HK-2 (cell line): ENCODE measurements around the gene MECR.
"Not testable (repeated sequence)": the region's sequence is repeated elsewhere in the genome, so short reads cannot be mapped to it uniquely, and the experiment has no call there.

Experiments used
- DNase-seq: peaks from one replicate; pipeline ENCODE4 v3.0.0-alpha.2; 2018; ENCODE audit not compliant: unreplicated experiment

MECR gene

DNA sequence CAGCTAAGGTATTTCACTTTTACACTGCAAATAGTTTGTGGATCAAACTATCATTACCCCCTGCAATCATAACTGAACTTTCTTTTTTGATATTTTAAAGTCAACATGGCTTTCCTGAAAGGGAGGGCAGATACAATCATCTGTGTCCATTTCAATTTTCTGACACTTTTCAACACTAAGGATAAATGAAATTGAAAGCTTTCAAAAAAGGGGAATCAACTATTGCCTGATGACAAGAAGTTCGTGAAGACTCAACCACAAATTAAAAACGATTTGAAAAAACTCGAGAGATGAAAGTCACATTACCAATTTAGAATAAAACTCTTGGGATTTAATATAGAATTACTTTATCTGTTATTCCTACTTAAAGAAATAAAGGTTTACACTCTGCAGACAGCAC lies 60.8 kb downstream of the MECR start:
- DNase-seq, result no peak

DNA sequence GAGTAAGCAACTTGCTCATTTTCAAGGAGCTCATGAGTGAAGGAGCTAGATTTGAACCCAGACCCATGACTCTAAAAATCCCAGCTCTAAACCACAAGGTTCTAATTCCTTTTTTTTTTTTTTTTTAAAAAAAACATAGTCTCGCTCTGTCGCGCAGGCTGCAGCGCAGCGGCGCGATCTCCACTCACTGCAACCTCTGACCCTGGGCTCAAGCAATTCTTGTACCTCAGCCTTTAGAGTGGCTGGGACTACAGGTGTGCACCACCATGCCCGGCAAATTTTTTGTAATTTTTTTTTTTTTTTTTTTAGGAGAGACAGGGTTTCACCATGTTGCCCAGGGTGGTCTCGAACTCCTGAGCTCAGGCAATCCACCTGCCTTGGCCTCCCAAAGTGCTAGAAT lies 62.8 kb downstream of the MECR start:
- DNase-seq, result no peak

GRCh38 chr1:29166291-29166878 lies 64.3 kb downstream of the MECR start:
- DNase-seq, result no peak

DNA sequence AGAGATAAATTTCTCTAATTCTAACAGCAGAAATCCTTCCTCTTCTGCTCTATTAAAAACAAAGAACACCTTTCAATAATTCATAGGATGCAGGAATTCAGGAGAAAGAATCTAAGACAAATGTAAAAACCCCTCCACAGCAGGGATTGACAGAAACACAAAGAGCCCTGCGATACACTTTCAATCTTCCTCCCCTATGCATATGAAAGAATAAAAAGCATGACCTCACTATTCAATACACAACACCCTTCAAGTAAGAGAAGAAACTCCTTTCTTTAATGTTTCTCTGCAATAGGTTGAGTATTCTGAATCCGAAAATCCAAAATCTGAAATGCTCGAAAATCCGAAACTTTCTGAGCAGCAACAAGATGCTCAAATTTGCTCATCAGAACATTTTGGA lies 66.1 kb downstream of the MECR start:
- DNase-seq, result no peak

DNA sequence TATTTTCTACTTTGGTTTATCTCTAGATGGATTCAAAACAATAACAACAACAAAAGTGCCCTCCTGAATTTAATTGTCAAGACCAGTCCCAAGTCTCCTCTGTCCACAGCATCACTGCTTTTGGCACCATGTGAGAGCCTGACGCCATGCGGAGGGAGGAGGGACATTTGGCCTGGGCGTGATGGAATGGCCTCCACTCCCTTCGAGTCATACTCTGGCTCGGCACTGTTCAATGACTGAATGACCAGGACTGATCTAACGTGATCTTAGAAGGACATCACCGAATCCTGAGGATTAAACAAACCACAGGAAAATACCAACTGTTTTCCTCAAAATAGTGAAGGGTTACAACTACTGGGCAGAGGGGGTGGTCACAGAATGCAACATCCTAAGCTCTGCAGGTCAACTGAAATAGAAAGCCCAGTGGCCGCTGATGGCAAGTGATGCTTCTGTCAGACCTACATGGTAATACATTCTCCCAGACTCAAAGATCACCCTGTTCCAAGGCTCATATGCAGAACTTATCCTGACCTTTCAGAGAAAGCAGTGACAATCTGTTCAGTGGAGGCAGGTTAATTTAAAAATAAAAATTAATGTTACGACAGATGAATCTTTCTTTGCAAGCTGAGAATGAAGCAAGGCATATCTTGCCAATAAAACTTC lies 68.1 kb downstream of the MECR start:
- no peak for DNase-seq

DNA sequence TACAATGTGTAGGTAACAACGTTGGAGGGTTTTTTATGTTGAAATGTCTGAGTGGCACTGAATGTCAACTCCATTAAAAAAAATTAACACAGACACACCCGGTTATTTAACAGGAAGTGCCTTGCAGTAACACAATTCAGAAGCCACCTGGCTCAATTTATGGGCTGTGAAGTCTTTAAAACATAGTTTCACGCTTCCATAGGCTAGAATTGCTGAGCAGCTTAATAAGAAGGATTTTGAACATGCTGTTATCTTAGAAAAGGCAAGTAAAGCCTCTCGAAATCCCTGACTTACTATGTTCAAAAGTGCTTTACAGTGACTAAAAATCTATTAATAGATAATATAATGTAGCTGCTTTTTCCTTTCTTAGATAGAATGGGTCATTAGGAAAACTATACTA lies 68.7 kb downstream of the MECR start:
- DNase-seq, result no peak

GRCh38 chr1:29159773-29160172 lies 71.0 kb downstream of the MECR start:
- DNase-seq, result no peak

- DNase-seq, result no peak
These were observed 73.5 kb downstream of the MECR start for GRCh38 chr1:29157269-29157601.

- DNase-seq, result no peak
These were observed 74.0 kb downstream of the MECR start for GRCh38 chr1:29156543-29157268.

DNA sequence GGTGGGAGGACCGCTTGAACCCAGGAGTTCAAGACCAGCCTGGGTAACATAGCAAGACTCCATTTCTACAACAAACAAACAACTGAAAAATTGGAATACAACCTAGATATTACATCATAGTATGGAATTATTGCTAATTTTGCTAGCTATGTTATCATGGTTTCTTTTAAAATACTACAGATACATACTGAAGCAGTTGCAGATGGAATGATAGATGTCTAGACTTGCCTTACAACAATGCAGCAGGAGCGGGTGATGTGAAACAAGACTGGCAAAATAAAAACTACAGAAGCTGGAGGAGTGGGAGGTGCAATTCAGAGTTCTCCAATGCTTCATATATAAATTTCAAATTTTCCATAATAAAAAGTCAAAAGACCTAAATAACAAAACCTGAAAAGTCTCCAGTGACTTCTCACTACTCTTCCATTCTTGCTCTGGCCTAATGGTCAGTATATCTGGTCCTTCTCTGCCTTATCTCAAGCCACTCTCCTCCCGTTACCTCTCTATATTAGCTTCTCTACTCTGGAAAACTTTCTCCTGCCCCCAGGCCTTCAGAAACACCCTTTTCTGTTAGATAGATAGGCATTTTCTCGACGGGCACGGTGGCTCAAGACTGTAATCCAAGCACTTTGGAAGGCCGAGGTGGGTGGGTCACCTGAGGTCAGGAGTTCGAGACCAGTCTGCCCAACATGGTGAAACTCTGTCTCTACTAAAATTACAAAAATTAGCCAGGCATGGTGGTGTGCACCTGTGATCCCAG lies 78.5 kb downstream of the MECR start:
- DNase-seq, result no peak

- not testable (repeated sequence) for DNase-seq
These were observed 80.4 kb downstream of the MECR start for GRCh38 chr1:29150346-29150745.

- no peak for DNase-seq
These were observed 81.9 kb downstream of the MECR start for GRCh38 chr1:29148656-29149491.

DNA sequence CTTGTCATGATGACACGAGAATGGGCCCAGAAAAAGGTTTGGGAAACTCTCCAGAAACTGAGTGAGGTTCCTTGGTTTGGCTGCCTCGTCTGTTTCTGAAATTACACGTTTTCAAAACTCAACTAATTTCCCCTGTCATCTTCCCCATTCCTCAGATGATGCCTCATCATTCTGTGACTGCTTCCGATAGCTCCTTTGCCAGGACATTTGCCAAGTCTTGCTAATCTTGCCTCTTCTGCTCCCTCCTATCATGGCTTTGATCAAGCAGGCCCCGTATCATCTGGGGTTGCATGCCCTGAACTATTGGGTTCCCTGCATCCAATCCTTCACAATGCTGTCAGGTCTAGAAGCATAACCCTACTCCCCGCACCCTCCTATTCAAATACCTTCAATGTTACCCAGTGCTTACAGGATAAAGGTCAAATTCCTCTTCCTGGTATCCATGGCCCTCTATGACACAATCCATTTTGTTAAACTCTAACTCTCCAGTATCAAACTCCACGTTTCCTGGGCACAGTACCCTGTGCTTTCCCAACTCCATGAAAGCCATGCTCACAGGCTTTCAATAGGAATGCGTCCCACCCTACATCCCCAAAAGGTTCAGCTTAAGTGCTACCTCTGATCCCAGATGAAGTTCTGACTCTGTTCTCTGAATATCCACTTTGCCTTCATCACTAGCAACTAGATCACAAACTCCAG lies 84.8 kb downstream of the MECR start:
- DNase-seq, result no peak

- DNase-seq, result no peak
These were observed 86.6 kb downstream of the MECR start for GRCh38 chr1:29144178-29144577.

GRCh38 chr1:29142714-29143113 lies 88.0 kb downstream of the MECR start:
- DNase-seq, result no peak
